ENCODE measurements around the gene YWHAG. TPM values are rescaled to one million over a fixed set of nuclear protein-coding genes. Genes with fewer than 3 reads are reported as not detected.

YWHAG gene
- total RNA-seq, 4 donors from 2014 or later, result 98.0 to 263 (median 147) TPM

- no peak for DNase-seq (ENCODE audit: low spot score)
- ATAC-seq (ENCODE audit: low FRiP score), result no peak
- TF ChIP-seq CTCF (IDR thresholded peaks at IDR 0.05), result no peak
These were observed 12.0 kb downstream of the YWHAG start for GRCh38 chr7:76346778-76347177.

GRCh38 chr7:76346097-76346496 lies 12.7 kb downstream of the YWHAG start:
- no peak for TF ChIP-seq CTCF (IDR thresholded peaks at IDR 0.05)
- DNase-seq (ENCODE audit: low spot score) (no peak), ATAC-seq (ENCODE audit: low FRiP score) (no peak)

GRCh38 chr7:76343931-76344321 lies 14.9 kb downstream of the YWHAG start:
- ATAC-seq (ENCODE audit: low FRiP score) (no peak), DNase-seq (ENCODE audit: low spot score) (no peak)
- TF ChIP-seq CTCF (IDR thresholded peaks at IDR 0.05), result no peak

- ATAC-seq (ENCODE audit: low FRiP score) (no peak), DNase-seq (ENCODE audit: low spot score) (no peak)
- TF ChIP-seq CTCF (IDR thresholded peaks at IDR 0.05), result no peak
These were observed 15.4 kb downstream of the YWHAG start for GRCh38 chr7:76343294-76343930.

GRCh38 chr7:76342222-76342621 lies 16.6 kb downstream of the YWHAG start:
- TF ChIP-seq CTCF (IDR thresholded peaks at IDR 0.05), result no peak
- ATAC-seq (ENCODE audit: low FRiP score) (no peak), DNase-seq (ENCODE audit: low spot score) (no peak)

- ATAC-seq (ENCODE audit: low FRiP score), result peak; percentile 39
- DNase-seq (ENCODE audit: low spot score), result no peak
- no peak for TF ChIP-seq CTCF (IDR thresholded peaks at IDR 0.05)
These were observed 18.1 kb downstream of the YWHAG start for GRCh38 chr7:76340617-76341131.
